Astrocyte of the cerebellum (primary cell): ENCODE data around the gene LCN2.
A peak's percentile ranks its signal among the peaks of the same experiment; 100 is the strongest.

Experiments used
- DNase-seq: peaks from one replicate; pipeline ENCODE4 v3.0.0-alpha.2; 2011; ENCODE audit warnings: low read depth
- H3K4me3 ChIP-seq: 2 replicates; pipeline ENCODE4 v1.5.1; 2011; ENCODE audit warnings: mild to moderate bottlenecking, low read depth, low read length, moderate library complexity
- CTCF ChIP-seq: IDR thresholded peaks from 2 replicates; pipeline ENCODE4 v1.5.1; 2012; ENCODE audit warnings: low read length, low read depth, moderate library complexity, mild to moderate bottlenecking; ENCODE audit errors: missing control alignments
- in situ Hi-C: cut with HindIII; loops from 2 replicates; pipeline ENCODE4 v1.10.0; 2017; ENCODE audit warnings: low sequenced_read_pairs

Gene LCN2

GRCh38 chr9:128145536-128145935 is 3.7 kb upstream of the LCN2 start:
- no peak for TF ChIP-seq CTCF
- in situ Hi-C loops: no loop called here
- no peak for DNase-seq
- no peak overlapping the region for H3K4me3 ChIP-seq

- no peak for DNase-seq
- no peak overlapping the region for H3K4me3 ChIP-seq
- in situ Hi-C loops: no loop called here
- no peak for TF ChIP-seq CTCF
Measured at GRCh38 chr9:128145951-128146351, 3.3 kb upstream of the LCN2 start.

- DNase-seq: no peak
- in situ Hi-C loops: no loop called here
- no peak for TF ChIP-seq CTCF
- H3K4me3 ChIP-seq: no peak overlapping the region
Measured at GRCh38 chr9:128146591-128147120, 2.6 kb upstream of the LCN2 start.

- H3K4me3 ChIP-seq: no peak overlapping the region
- DNase-seq: no peak
- in situ Hi-C loops: no loop called here
- no peak for TF ChIP-seq CTCF
Measured at GRCh38 chr9:128148509-128149000, 698 bp upstream of the LCN2 start.

- no peak for DNase-seq
- H3K4me3 ChIP-seq: no peak overlapping the region
- no peak for TF ChIP-seq CTCF
Measured at GRCh38 chr9:128149951-128150593, 819 bp downstream of the LCN2 start.

GRCh38 chr9:128150594-128151308 is 1.5 kb downstream of the LCN2 start:
- in situ Hi-C loops: no loop called here
- no peak for DNase-seq
- TF ChIP-seq CTCF: peak; percentile 28
- no peak overlapping the region for H3K4me3 ChIP-seq

More at GRCh38 chr9:128149951-128150593, 819 bp downstream of the LCN2 start:
- in situ Hi-C loops: no loop called here
